DOHH2 (cell line): Measurements from ENCODE around the gene GINS2.

Experiments
- CTCF ChIP-seq: fragments of 200-600 bp; sonication (generic); IDR thresholded peaks from one replicate; pipeline ENCODE4 v1.5.1; 2014; ENCODE audit warnings: antibody characterized with exemption, mild to moderate bottlenecking, low read depth, low read length; ENCODE audit not compliant: poor library complexity, severe bottlenecking
- EZH2phosphoT487 ChIP-seq: fragments of 200-600 bp; sonication (generic); IDR thresholded peaks from 2 replicates; pipeline ENCODE4 v1.6.1; 2017; ENCODE audit warnings: borderline replicate concordance, mild to moderate bottlenecking, antibody characterized with exemption, low read length, moderate library complexity, mixed read lengths

GRCh38 chr16:85632709-85633437, 55.9 kb downstream of the GINS2 start:
- TF ChIP-seq CTCF (no peak), EZH2phosphoT487 (no peak)
